CD4-positive, alpha-beta T cell treated with Interleukin-12 subunit alpha and Interleukin-12 subunit beta, for 1 hour (primary cell): ENCODE results near the gene GALNT14.
"Not testable (repeated sequence)": the region's sequence is repeated elsewhere in the genome, so short reads cannot be mapped to it uniquely, and the experiment has no call there.

Source experiments
- DNase-seq: peaks from one replicate; pipeline ENCODE4 v3.0.0-alpha.2; 2020

GALNT14 gene, protein sequence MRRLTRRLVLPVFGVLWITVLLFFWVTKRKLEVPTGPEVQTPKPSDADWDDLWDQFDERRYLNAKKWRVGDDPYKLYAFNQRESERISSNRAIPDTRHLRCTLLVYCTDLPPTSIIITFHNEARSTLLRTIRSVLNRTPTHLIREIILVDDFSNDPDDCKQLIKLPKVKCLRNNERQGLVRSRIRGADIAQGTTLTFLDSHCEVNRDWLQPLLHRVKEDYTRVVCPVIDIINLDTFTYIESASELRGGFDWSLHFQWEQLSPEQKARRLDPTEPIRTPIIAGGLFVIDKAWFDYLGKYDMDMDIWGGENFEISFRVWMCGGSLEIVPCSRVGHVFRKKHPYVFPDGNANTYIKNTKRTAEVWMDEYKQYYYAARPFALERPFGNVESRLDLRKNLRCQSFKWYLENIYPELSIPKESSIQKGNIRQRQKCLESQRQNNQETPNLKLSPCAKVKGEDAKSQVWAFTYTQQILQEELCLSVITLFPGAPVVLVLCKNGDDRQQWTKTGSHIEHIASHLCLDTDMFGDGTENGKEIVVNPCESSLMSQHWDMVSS

DNA sequence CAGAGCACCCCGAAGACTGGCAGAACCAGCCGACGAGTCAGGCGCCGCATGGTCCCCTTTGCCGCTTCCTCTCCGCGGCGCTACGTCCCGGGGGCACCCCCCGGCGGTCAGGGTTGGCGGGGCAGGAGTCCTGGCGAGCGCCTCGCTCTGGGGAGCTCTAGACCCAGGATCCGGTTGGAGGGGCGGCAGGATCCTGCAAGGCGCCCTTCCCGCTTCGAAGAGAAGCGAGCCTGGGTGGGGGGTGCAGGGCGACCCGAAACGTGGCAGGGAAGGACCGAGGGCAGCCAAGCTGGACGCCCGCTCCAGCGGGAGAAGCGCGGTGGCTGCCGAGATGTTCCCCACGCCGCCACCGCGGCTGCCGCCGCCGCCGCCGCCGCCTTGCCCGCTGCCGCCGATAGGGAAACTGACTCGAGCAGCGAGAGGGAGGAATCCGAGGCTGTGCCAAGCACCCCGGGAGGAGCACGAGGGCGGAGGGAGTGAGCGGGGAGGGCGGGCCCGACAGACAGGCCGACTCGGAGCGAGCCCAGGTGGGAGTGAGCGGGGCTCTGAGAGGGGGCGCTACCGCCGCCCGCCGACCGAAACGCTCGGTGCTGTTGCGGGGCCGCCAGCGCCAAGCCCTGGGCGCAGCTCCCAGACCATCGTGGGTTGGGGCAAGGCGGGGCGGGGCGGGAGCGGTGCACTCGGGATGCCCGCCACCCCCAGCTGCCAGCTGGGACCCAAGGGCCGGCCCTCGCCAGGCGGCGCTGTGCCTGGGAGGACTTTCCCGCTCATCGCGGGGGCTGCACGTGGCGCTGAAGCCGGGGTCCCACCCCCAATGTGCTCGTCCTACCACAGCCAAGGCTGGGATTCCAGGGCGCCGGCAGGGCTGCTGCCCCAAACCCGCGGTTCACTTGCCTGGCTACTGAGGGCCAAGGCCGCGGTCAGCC lies at the start of gene GALNT14:
Gene GALNT14, minus strand, starts transcription at position 404 of the 926 bp plus-strand sequence. Its CDS starts 354 bp downstream, at position 50.
- DNase-seq, result peak; percentile 9

DNA sequence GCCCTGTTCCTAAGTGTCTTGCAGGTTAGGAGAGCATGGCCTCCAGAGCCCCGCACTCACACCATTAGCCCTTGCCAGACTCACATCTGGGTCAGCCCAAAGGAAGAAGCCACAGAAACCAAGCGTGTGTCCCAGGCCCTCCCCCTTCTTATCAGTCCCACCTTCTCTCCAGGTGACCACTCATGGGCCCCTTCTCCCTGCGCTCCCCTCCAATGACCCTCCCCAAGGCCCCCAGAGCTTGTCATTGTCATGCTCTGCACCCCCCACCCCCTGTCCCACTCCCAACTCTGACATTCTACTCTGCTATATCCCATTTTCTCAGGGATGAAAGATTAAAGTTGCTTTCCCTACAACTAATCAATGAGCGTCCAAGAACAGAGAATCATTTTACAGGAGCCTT lies 48.9 kb upstream of the GALNT14 start:
- DNase-seq, result no peak

DNA sequence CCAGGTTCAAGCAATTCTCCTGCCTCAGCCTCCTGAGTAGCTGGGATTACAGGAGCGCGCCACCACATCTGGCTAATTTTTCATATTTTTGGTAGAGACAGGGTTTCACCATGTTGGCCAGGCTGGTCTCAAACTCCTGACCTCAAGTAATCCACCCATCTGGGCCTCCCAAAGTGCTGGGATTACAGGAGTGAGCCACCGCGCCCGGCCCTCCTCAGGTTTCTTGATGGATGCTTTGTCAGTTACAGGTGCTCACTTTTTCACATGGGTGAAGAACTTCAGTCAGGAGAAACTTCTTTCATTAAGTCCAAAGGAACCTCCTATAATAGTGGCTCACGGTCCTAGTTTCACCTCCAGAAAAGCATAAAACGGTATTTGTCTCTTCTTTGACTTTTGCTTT lies 45.7 kb upstream of the GALNT14 start:
- not testable (repeated sequence) for DNase-seq

DNA sequence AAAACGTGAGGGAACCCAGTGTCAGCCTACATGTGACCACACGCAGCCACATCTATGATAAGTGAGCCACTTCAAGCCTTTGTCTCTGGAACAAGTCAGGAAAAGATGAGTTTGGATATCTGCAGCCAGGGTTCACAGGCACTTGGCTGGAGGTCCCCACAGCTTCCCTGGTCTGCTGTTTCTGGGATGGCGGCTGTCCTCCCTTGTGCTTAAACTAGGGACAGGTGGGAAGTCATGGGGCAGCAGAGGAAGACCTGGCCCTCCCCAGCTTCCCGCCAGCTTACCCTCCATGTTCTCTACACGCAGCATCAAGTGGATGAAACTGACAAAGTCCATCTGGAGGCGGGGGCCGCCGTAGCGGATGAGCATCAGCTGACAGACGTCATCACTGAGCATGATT lies 38.5 kb upstream of the GALNT14 start:
- DNase-seq, result no peak

DNA sequence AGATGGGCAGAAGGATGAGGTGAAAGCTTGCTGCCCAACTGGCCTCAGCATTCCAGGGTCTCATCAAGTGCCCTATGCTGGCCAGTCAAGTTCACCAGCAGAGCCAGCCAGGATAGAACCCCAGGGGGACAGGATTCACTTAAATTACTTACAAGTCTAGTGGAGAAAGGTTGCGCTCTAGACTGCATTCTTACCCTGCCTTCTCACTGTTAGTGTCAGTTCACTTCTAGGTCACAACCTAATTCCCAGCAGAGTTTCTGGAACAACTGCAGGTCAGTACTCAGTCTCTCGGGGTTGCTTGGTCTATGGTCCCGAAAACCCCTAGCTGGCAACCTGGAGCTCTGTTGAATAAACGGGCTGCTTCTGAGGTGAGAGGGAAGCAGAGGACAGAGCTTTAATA lies 32.9 kb upstream of the GALNT14 start:
- DNase-seq, result no peak

DNA sequence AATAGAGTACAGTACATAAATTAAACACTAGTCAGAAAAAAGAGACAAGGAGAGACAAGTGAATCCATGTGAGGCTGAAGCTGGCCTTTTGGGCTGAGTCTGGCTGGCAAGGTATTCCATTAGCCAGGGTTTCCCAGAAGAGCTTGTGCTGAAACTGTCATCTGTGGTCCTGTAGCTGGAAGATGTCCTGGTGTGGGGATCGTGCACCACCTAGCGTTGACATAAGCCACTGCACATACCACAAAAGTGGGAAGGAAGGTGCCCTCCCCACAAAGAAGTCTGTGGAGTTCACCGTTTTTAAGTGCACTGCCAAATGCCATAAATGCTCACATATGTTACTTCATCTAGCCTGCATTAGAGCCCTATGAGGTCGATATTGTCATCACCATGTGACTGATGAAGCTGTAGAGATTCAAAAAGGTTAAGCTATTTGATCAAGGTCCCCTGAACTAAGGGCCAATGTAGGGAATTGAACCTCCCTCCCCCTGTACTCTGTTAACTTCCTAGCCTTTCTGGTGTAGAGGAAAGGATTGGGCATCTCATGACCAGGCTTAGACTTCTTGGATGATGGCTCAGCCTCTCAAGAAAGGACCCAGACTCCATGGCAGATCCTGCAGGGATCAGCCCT lies 31.9 kb upstream of the GALNT14 start:
- DNase-seq, result peak; percentile 46

DNA sequence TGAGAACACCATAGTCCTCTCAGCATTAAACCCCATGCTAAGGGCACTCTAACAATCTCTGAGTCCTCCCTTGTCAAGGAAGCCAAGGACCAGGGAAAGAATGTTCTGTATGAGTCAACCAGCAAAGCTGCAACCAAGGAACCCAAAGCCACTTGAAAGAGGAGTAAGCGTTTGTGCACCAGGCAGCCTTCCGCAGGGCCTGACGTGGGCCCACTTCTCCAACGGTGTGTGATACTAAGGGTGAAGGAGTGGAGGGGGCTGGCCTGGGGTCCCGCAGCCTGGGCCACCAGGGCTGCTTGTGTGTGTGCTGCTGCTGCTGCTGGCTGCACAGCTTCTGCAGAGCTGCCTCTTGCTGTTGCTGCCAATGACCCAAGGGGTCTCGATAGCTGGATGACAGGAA lies 30.1 kb upstream of the GALNT14 start:
- no peak for DNase-seq

DNA sequence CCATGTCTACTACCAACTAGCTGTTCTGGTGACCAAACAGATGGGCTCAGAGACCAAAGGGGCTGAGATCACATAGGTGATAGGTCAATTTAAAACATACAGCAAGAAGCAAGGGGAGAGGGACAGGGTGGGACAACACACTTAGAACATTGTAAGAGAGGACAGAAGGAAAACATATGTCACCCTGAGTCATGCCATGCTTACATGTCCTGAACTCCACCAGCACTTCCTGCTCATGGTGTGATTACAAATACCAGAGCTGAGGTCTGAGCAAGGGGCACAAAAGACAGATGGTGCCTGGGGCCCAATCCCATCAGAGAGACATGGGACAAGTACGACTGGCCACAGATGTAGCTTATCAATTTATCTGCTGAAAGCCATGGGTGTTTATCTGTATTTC lies 28.7 kb upstream of the GALNT14 start:
- no peak for DNase-seq

DNA sequence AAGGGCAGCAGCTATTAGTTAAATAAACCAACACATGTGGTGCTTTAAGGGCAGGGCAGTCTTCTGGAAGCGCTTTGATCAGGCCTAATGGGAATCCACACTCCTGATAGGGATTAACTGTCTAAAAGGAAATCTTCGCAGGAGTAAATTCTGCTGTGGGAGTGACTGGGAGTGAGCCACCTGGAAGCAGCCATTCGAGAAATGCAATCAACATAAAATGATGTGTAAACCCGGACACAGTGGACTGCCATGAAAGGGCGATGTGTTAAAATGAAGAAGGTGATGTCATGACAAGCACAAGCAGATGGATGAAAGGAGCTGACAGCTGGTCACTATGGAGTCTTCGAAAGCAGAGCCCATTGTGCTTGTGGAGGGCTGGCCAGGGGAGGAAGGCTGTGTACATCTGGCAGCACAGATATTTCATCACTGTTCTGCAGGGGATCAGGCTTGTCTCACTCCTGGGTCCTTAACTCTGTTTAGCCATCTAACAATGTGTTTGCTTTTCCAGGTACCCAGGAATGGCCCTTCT lies 24.8 kb upstream of the GALNT14 start:
- no peak for DNase-seq

DNA sequence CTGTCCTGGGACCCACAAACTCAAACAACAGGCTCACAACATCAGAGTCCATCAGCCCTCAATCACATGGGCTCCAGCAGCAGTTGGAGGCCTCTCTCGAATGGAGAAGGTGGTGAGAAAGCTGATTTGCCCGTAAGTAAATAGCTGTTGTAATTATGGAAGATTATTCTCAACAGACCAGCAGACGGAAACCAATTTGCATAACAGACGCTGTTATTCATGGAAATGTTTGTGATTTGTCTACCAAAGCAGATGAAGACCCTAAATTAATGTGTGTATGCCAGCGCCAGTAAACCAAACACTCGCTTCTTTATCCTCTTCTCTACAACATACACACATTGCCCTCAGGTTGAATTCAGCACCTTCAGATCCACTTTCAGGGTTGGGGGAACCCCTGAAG lies 23.4 kb upstream of the GALNT14 start:
- no peak for DNase-seq

DNA sequence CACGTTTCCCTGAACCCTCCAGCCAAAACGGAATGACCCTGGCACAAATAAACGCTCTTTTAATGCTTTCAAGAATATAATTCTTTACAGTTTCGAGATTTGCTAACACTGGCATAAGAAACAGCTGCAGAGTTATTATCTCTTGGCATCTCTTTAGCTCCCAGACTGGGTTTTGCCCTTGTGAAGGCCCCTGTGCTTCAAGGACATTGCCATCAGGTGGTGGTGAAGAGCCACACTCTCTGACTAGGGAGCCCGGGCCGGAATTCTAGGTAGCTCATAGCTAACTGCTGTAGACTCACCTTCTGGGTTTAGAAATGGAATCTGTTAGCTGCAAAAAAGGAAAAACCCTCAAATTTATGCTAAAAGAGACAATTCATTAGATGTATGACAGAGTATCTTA lies 13.3 kb upstream of the GALNT14 start:
- DNase-seq, result no peak

DNA sequence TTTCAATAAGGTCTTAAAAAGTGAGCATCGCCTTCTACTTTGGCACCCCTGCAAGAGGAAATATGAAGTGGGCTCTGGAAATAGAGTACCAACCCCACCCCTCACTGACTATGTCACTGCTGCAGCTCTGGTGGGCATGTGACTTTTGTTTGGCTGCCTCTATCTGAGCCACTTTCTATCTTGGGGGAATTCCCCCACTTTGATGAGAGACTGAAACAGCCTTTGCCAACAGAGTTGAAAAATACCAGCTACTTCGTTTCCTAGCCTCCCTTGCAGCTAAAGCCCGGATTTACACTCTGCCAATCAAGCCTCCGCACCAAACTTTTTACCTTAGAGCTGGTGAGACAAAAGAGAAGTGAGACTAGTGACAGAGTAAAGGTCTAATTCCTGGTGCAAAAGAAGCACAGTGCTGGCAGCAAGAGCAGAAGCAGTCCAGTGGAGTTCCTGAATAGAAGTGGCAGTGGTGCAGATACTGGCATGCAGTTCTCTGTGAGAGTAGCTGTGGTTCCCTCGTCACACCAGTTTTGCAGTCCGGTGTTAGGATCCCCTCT lies 12.0 kb upstream of the GALNT14 start:
- no peak for DNase-seq

DNA sequence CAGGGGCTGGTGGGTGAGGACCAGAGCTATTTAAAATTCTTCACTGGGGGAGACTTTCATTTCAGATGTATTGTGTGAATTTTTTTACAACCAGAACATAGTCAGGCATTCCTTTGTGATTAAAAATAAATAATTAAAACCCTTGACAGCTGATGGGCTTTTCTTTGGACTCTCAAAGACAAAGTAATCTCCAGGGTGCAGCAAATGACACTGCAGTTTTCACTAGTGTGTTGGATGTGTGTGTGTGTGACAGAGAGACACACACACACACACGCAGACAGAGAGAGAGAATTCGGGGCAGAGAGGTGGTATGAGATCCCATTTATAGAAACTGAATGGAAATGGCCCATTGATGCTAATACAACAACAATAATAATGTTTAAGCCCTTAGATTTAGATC lies 10.3 kb upstream of the GALNT14 start:
- DNase-seq, result no peak

DNA sequence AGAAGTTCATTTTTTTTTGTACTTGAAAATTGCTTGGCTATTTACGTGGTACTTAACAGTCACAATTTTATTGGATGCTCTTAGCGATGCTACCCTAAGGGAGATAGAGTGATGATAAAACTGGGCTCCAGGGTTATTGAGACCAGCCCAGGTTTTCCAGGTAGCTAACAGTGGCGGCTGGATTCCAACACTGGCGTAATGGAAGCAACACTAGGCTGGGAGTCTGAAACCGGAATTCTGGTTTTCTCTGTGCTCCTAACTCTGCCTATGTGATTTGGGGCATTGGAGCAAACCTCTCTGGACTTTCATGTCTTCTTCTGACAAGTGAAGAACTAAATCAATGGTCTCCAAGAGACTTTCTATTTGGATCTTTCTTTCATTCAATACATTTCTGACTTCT lies 9.4 kb upstream of the GALNT14 start:
- DNase-seq, result no peak

DNA sequence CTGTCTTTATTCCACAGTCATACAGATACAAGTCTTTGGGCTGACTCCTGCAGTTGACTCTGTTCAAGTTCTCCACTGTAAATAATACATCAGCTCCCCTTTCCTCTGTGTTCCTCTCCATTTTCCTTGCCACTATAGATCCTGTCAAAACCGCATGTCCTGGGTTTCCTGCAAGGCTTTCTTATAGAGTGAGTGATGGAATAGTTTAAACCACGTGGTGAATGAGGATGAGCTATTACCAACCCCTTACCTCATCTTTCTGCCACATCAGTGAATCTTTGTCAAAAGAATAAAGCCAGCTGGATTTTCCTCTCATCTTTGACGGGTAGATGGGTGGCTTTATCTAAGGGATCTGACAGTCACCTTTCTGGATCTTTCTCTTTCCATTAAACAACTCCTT lies 3.9 kb upstream of the GALNT14 start:
- no peak for DNase-seq

DNA sequence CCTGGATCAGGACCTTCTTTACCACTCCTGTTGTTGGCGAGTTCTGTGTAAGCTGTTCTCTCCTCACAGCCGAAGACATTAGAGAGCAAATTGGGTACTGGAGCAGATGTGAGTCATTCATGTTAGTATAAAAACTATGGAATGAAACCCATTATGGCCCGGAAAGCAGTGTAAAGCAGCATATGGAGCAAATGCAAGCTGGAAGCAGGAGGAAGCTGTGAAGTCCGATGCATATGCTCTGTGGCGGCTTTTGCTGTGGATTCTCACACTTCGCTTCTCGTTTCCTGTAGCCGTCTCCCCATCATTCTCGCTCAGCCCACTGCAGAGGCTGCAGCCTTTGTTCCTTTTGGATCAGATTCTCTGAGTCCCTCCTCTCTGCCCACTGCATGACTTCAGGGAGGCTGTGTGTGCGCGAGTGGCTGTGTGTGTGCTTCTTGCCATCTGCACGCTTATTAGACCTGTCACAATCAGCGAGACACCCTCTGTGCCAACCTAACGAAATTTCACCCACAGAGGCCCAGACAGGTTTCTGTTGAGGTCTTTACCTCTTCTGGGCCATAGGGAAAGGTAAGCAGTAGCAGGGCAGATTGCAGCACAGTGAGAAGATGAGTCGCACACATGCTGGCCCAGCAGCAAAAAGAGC lies 3.3 kb upstream of the GALNT14 start:
- DNase-seq, result no peak

DNA sequence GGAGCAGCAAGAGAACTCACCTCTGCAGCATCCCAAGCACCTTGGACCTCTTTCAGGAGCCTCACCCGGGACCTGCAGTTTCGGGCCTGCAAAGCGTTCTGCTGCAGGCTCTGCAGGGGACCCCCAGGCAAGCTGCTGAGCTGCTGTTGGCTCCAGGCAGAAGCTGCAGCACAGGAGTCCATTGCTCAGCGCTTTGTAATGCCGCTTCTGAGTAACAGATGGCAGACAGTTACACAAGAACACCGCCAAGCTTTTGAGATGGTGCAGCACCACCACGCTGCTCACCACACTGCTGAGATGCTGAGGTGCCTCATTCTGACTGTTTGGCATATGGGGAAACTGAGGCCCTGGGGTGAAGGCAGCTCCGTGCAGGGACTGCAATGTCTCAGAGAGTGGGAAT lies 1.9 kb upstream of the GALNT14 start:
- no peak for DNase-seq

DNA sequence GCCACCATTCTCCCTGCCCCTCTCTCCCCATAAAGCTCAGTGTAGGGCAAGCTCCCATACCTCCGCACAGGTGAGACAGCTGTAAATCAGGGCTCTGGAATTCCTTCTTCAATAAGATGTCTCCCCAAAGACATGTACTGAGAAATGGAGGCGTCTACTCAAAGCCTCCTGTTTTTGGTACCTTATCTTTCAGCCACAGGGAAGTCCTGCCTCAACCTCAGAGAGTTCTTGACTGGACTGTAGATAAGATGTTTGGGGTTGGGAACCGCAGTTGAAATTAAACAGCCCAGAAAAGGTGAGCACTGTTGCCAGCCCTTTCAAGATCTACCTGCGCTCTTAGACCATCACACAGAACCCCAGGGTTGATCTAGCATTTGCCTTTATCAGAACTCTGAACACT lies 1.4 kb upstream of the GALNT14 start:
- no peak for DNase-seq

DNA sequence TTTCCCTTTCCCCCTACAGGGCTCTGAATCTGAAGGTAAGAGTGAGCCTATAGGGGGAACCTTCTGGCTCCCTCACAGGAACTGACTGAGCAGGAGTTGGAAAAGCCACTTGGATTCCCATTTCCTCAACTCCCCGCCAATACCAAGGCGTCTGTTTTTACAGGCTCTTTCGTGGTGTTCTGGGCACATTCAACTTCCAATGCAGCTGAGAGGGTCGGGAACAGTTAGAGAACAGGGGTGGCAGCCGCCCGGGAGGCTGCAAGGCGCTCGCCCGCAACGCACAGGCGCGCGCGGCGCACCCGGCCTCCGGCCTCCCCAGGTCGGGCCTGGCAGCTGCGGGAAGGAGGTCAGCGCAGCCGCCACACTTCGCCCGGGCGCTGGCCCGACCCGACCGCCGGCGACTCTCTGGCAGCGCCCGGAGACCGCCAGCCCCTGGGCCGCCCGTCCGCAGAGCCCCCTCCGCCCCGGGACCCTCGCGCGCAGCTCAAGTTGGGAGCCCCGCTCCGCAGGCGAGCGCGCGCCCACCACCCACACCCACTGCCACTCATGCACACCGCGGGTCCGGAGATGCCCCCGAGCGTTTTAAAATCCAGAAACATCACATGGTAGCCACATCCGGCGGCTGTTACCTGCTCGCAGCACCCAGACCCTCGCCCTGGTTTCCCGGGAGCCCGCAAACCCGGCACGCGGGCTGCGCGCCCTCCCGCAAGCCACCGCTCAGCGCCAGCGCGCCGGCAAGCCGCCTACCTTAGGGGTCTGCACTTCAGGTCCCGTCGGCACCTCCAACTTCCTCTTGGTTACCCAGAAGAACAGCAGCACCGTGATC lies 816 bp downstream of the GALNT14 start:
- no peak for DNase-seq

DNA sequence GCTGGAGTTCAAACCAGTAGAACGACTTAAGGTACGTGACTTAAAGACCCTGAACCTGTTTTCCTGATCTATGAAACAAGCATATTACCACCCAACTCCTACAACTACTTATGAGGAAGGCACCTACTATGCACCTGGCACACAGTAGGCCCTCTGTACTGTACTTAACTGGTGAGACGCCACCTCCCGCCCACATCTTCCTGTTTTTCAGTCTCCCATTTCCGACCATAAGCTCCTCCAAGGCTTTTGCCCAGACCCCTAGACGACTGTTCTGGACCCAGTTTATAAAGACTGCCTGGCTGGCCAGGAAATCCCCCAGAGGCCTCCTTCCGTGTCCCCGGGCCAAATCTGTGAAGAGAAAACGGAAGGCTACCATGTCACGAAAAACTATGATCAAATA lies 1.5 kb downstream of the GALNT14 start:
- no peak for DNase-seq

DNA sequence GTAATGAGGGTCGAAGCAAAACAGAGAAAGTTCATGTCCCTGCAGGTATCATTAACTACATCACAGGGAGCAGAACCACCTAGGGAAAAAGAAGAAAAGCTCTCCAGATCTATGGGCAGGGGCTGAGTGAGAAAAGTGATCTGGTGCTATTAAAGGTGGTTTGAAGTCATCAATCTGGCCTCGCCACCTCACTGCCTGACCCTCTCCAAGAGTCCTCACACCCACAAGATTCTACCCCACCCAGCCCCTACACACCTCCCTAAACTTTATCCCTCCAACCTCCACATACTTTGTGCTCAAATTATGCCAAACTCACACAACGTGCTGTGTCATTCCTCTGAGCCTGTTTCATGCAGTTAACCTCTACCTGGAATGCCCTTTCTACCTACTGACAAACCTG lies 2.2 kb downstream of the GALNT14 start:
- no peak for DNase-seq
